Choroid plexus epithelial cell (primary cell): ENCODE measurements around the gene POLR2L.
A peak's percentile ranks its signal among the peaks of the same experiment; 100 is the strongest.

ENCODE experiments used
- DNase-seq: peaks from one replicate; pipeline ENCODE4 v3.0.0-alpha.2; 2010; ENCODE audit warnings: low read depth
- H3K4me3 ChIP-seq: 2 replicates; pipeline ENCODE4 v1.5.1; 2011; ENCODE audit warnings: low read depth, mild to moderate bottlenecking, control low read depth, low read length, moderate library complexity
- CTCF ChIP-seq: conservative IDR thresholded peaks from 2 replicates; pipeline ENCODE4 v1.5.1; 2011; ENCODE audit warnings: low read depth, mild to moderate bottlenecking, control low read depth, inconsistent platforms, low read length, moderate library complexity

Gene POLR2L

GRCh38 chr11:886568-886967 is 44.2 kb upstream of the POLR2L start:
- TF ChIP-seq CTCF = no peak
- no peak for DNase-seq
- no peak overlapping the region for H3K4me3 ChIP-seq

GRCh38 chr11:884578-885070 is 42.3 kb upstream of the POLR2L start:
- no peak for TF ChIP-seq CTCF
- H3K4me3 ChIP-seq = no peak overlapping the region

GRCh38 chr11:883527-883926 is 41.2 kb upstream of the POLR2L start:
- no peak for TF ChIP-seq CTCF
- H3K4me3 ChIP-seq = no peak overlapping the region
- no peak for DNase-seq

More at GRCh38 chr11:884578-885070, 42.3 kb upstream of the POLR2L start:
- DNase-seq = no peak

GRCh38 chr11:882596-882995 is 40.3 kb upstream of the POLR2L start:
- H3K4me3 ChIP-seq = no peak overlapping the region
- TF ChIP-seq CTCF = no peak
- peak; percentile 35 for DNase-seq

GRCh38 chr11:880447-880846 is 38.1 kb upstream of the POLR2L start:
- no peak for DNase-seq
- no peak for TF ChIP-seq CTCF
- H3K4me3 ChIP-seq = no peak overlapping the region

- TF ChIP-seq CTCF = no peak
- H3K4me3 ChIP-seq = no peak overlapping the region
- DNase-seq = no peak
These were observed 35.2 kb upstream of the POLR2L start for GRCh38 chr11:877565-877964.

- H3K4me3 ChIP-seq = no peak overlapping the region
- TF ChIP-seq CTCF = no peak
- no peak for DNase-seq
These were observed 34.2 kb upstream of the POLR2L start for GRCh38 chr11:876545-876944.
